PFSK-1 (cell line): ENCODE results near the gene ATAT1.

Experiments used
- FOXP2 ChIP-seq: optimal IDR thresholded peaks from 2 replicates; pipeline ENCODE3; 2011; ENCODE audit warnings: borderline replicate concordance, control low read depth, inconsistent platforms; ENCODE audit not compliant: insufficient read depth; ENCODE audit errors: extremely low read length, extremely low read depth
- POLR2AphosphoS5 ChIP-seq: IDR thresholded peaks from 2 replicates; pipeline ENCODE4 v1.6.1; 2012; ENCODE audit warnings: low read depth, mild to moderate bottlenecking, control low read depth, low read length, moderate library complexity
- REST ChIP-seq, 2 experiments: IDR thresholded peaks; 2 replicates each; pipeline versions ENCODE4 v1.6.1 to v1.8.0; 2011 to 2012; ENCODE audit warnings: low read depth in 2 of 2, low read length in 2 of 2, control low read depth in 1 of 2, inconsistent platforms in 1 of 2, mild to moderate bottlenecking in 1 of 2, moderate library complexity in 1 of 2; ENCODE audit not compliant: insufficient read depth in 1 of 2
- SIN3A ChIP-seq: IDR thresholded peaks from 2 replicates; pipeline ENCODE4 v1.6.1; 2012; ENCODE audit warnings: mild to moderate bottlenecking, low read length, moderate library complexity, borderline replicate concordance; ENCODE audit not compliant: insufficient read depth
- TAF1 ChIP-seq: IDR thresholded peaks from 2 replicates; pipeline ENCODE4 v1.6.1; 2012; ENCODE audit warnings: low read length, control low read depth, borderline replicate concordance; ENCODE audit not compliant: insufficient read depth

- 0 out of 2 replicates have a peak, but pooled peaks have one; percentile 4 for TF ChIP-seq TAF1
- peak; percentile 98 for TF ChIP-seq POLR2AphosphoS5
- no peak for TF ChIP-seq REST (IDR thresholded peaks at IDR 0.05; ENCODE audit: insufficient read depth in 1 of 2, low read depth in 2 of 2, low read length in 2 of 2)
- no peak for TF ChIP-seq SIN3A
- no peak for TF ChIP-seq FOXP2
Observed at GRCh38 chr6:30615219-30615957, 11.3 kb upstream of the ATAT1 start.
